GM12878 (cell line): ENCODE data around the gene GIT1. TPM values are rescaled to one million over a fixed set of nuclear protein-coding genes. Genes with fewer than 3 reads are reported as not detected.
A peak's percentile ranks its signal among the peaks of the same experiment; 100 is the strongest.

Source experiments
- EED ChIP-seq: sonication (generic); IDR thresholded peaks from 2 replicates; pipeline ENCODE4 v1.6.1; 2016; ENCODE audit warnings: antibody characterized with exemption, low read depth
- IKZF1 ChIP-seq: fragments of 450-650 bp; conservative IDR thresholded peaks from 2 replicates; pipeline ENCODE4 v1.6.1; 2017; ENCODE audit warnings: antibody characterized with exemption, mild to moderate bottlenecking
- POLR2A ChIP-seq: IDR thresholded peaks from 2 replicates; pipeline ENCODE4 v1.6.1; 2011; ENCODE audit warnings: low read depth, mild to moderate bottlenecking, low read length
- SMARCA5 ChIP-seq: fragments of 450-650 bp; IDR thresholded peaks from 2 replicates; pipeline ENCODE4 v1.6.1; 2017; ENCODE audit warnings: mild to moderate bottlenecking
- SRF ChIP-seq, 2 experiments: IDR thresholded peaks; 2 replicates each; pipeline ENCODE4 v1.6.1; 2011; ENCODE audit warnings: low read depth in 2 of 2, low read length in 2 of 2, mild to moderate bottlenecking in 1 of 2, moderate library complexity in 1 of 2
- TBL1XR1 ChIP-seq: IDR thresholded peaks from 2 replicates; pipeline ENCODE4 v1.6.1; 2012; ENCODE audit warnings: low read depth, low read length, improper control_type of control experiment
- polyA plus RNA-seq, 11 experiments: library from polyadenylated mRNA; depleted of rRNA in 4 of 11; unstranded in 6 of 11; stranded (reverse) in 5 of 11; fragments of >200 nt; fragmentation: Nextera tagmentation in 4 of 11; fragmentation: Illumina TruSeq in 1 of 11; extraction: Ambion mirVana in 4 of 11; extraction: Trizol in 1 of 11; gene quantifications; 1 replicate in 1 of 11; 2 replicates in 10 of 11; pipeline versions ENCODE4 v1.2.1 to v1.2.3, GENCODE V29; 2011 to 2016; ENCODE audit warnings: inconsistent platforms in 2 of 11, missing spikeins in 2 of 11, low read depth in 1 of 11
- total RNA-seq, 4 experiments: library from RNA; depleted of rRNA in 3 of 4; stranded (reverse); fragments of >200 nt in 3 of 4; fragmentation: Illumina TruSeq in 1 of 4; extraction: Trizol in 1 of 4; gene quantifications; 2 replicates each; pipeline versions ENCODE4 v1.2.1 to v1.2.3, GENCODE V29; 2013 to 2021
- TF ChIP-seq, protein P1 (sequence below): fragments of 150-350 bp; IDR thresholded peaks from 2 replicates; pipeline ENCODE4 v1.6.1; 2014; ENCODE audit warnings: mild to moderate bottlenecking, low read depth, low read length
- TF ChIP-seq, protein P2 (sequence below): fragments of 450-650 bp; IDR thresholded peaks from 2 replicates; pipeline ENCODE4 v1.6.1; 2016; ENCODE audit warnings: mild to moderate bottlenecking, moderate library complexity, borderline replicate concordance
- TF ChIP-seq, protein P3 (sequence below): IDR thresholded peaks from 2 replicates; pipeline ENCODE4 v1.6.1; 2012; ENCODE audit warnings: low read length, inconsistent platforms
- TF ChIP-seq, protein P4 (sequence below): fragments of 450-650 bp; formaldehyde crosslinking; IDR thresholded peaks from 2 replicates; pipeline ENCODE4 v1.5.0; 2022; ENCODE audit warnings: mild to moderate bottlenecking, missing genetic modification characterization
- TF ChIP-seq, protein P5 (sequence below): fragments of 150-350 bp; IDR thresholded peaks from 2 replicates; pipeline ENCODE4 v1.6.1; 2016; ENCODE audit warnings: low read depth, low read length

The GIT1 gene
- total and polyA plus RNA-seq, 10 of the 15 experiments (the other 5 are each of a cell fraction or from before 2014, with no cell fraction given): 0.24 to 45.3 (median 20.9) TPM

DNA sequence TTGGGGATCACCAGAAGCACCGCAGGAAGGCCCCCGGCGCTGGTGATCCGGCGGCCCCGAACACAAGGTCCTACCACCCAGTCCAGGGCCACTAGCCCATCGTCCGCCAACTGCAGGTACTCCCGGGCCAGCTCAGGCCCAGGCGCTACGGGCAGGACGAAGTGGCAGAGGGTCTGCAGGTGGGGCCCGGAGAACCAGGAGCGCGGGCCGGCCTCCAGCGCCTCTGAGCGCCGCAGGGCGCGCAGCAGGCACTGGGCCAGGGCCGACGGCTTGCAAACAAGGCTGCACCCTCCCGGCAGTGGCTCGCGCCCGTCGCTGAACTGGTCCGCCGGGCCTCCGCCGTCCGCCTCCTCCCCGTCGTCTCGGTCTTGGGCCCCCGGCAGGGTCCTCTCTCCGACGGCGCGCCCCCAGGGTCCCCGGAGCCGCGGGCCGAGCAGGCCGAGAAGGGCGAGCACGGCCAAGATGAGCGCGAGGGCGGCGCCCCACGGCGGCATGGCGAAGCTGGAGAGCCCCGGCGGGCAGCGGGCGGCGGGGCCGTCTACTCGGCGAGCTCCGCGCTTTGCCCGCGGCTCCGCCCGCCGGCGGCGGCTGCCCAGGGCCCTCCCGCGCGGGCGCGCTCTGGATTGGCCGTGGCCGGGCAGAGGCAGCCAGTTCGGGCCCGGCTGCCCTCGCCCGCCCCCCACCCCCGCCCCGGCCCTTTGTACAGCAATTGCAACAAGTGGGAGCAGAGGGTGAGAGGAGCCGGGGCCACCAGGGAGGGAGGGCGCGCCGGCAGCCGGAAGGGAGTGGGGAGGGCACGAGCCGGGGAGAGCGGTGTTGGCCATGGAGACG lies 22.8 kb downstream of the GIT1 start, which contains the start of gene ABHD15 (continued):
- TF ChIP-seq, protein P1, sequence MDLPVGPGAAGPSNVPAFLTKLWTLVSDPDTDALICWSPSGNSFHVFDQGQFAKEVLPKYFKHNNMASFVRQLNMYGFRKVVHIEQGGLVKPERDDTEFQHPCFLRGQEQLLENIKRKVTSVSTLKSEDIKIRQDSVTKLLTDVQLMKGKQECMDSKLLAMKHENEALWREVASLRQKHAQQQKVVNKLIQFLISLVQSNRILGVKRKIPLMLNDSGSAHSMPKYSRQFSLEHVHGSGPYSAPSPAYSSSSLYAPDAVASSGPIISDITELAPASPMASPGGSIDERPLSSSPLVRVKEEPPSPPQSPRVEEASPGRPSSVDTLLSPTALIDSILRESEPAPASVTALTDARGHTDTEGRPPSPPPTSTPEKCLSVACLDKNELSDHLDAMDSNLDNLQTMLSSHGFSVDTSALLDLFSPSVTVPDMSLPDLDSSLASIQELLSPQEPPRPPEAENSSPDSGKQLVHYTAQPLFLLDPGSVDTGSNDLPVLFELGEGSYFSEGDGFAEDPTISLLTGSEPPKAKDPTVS: no peak
- TF ChIP-seq EED: no peak
- peak; percentile 49 for TF ChIP-seq POLR2A
- TF ChIP-seq, protein P2, sequence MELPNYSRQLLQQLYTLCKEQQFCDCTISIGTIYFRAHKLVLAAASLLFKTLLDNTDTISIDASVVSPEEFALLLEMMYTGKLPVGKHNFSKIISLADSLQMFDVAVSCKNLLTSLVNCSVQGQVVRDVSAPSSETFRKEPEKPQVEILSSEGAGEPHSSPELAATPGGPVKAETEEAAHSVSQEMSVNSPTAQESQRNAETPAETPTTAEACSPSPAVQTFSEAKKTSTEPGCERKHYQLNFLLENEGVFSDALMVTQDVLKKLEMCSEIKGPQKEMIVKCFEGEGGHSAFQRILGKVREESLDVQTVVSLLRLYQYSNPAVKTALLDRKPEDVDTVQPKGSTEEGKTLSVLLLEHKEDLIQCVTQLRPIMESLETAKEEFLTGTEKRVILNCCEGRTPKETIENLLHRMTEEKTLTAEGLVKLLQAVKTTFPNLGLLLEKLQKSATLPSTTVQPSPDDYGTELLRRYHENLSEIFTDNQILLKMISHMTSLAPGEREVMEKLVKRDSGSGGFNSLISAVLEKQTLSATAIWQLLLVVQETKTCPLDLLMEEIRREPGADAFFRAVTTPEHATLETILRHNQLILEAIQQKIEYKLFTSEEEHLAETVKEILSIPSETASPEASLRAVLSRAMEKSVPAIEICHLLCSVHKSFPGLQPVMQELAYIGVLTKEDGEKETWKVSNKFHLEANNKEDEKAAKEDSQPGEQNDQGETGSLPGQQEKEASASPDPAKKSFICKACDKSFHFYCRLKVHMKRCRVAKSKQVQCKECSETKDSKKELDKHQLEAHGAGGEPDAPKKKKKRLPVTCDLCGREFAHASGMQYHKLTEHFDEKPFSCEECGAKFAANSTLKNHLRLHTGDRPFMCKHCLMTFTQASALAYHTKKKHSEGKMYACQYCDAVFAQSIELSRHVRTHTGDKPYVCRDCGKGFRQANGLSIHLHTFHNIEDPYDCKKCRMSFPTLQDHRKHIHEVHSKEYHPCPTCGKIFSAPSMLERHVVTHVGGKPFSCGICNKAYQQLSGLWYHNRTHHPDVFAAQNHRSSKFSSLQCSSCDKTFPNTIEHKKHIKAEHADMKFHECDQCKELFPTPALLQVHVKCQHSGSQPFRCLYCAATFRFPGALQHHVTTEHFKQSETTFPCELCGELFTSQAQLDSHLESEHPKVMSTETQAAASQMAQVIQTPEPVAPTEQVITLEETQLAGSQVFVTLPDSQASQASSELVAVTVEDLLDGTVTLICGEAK: no peak
- TF ChIP-seq, protein P3, sequence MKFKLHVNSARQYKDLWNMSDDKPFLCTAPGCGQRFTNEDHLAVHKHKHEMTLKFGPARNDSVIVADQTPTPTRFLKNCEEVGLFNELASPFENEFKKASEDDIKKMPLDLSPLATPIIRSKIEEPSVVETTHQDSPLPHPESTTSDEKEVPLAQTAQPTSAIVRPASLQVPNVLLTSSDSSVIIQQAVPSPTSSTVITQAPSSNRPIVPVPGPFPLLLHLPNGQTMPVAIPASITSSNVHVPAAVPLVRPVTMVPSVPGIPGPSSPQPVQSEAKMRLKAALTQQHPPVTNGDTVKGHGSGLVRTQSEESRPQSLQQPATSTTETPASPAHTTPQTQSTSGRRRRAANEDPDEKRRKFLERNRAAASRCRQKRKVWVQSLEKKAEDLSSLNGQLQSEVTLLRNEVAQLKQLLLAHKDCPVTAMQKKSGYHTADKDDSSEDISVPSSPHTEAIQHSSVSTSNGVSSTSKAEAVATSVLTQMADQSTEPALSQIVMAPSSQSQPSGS: no peak
- TF ChIP-seq IKZF1: peak; percentile 94
- TF ChIP-seq, protein P4, sequence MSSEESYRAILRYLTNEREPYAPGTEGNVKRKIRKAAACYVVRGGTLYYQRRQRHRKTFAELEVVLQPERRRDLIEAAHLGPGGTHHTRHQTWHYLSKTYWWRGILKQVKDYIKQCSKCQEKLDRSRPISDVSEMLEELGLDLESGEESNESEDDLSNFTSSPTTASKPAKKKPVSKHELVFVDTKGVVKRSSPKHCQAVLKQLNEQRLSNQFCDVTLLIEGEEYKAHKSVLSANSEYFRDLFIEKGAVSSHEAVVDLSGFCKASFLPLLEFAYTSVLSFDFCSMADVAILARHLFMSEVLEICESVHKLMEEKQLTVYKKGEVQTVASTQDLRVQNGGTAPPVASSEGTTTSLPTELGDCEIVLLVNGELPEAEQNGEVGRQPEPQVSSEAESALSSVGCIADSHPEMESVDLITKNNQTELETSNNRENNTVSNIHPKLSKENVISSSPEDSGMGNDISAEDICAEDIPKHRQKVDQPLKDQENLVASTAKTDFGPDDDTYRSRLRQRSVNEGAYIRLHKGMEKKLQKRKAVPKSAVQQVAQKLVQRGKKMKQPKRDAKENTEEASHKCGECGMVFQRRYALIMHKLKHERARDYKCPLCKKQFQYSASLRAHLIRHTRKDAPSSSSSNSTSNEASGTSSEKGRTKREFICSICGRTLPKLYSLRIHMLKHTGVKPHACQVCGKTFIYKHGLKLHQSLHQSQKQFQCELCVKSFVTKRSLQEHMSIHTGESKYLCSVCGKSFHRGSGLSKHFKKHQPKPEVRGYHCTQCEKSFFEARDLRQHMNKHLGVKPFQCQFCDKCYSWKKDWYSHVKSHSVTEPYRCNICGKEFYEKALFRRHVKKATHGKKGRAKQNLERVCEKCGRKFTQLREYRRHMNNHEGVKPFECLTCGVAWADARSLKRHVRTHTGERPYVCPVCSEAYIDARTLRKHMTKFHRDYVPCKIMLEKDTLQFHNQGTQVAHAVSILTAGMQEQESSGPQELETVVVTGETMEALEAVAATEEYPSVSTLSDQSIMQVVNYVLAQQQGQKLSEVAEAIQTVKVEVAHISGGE: no peak
- TF ChIP-seq TBL1XR1: no peak
- no peak for TF ChIP-seq SRF (IDR thresholded peaks at IDR 0.05; ENCODE audit: low read depth in 2 of 2, low read length in 2 of 2)
- peak; percentile 25; the same call in 1 of the 2 replicates for TF ChIP-seq SMARCA5
- TF ChIP-seq, protein P5, sequence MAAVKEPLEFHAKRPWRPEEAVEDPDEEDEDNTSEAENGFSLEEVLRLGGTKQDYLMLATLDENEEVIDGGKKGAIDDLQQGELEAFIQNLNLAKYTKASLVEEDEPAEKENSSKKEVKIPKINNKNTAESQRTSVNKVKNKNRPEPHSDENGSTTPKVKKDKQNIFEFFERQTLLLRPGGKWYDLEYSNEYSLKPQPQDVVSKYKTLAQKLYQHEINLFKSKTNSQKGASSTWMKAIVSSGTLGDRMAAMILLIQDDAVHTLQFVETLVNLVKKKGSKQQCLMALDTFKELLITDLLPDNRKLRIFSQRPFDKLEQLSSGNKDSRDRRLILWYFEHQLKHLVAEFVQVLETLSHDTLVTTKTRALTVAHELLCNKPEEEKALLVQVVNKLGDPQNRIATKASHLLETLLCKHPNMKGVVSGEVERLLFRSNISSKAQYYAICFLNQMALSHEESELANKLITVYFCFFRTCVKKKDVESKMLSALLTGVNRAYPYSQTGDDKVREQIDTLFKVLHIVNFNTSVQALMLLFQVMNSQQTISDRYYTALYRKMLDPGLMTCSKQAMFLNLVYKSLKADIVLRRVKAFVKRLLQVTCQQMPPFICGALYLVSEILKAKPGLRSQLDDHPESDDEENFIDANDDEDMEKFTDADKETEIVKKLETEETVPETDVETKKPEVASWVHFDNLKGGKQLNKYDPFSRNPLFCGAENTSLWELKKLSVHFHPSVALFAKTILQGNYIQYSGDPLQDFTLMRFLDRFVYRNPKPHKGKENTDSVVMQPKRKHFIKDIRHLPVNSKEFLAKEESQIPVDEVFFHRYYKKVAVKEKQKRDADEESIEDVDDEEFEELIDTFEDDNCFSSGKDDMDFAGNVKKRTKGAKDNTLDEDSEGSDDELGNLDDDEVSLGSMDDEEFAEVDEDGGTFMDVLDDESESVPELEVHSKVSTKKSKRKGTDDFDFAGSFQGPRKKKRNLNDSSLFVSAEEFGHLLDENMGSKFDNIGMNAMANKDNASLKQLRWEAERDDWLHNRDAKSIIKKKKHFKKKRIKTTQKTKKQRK: no peak
